Transverse colon (tissue), 3 donors: ENCODE results near the gene LYSMD1.

Experiments used
- EP300 ChIP-seq: sonication (generic); formaldehyde crosslinking; IDR thresholded peaks from one replicate; pipeline ENCODE4 v1.6.1; 2017; ENCODE audit warnings: antibody characterized with exemption, low read depth
- POLR2A ChIP-seq: fragments of 450-650 bp; IDR thresholded peaks from one replicate; pipeline ENCODE4 v1.6.1; 2016; ENCODE audit warnings: antibody characterized with exemption, mild to moderate bottlenecking, moderate library complexity
- POLR2AphosphoS5 ChIP-seq, 3 donors: sonication (generic); formaldehyde crosslinking; IDR thresholded peaks; one replicate each; pipeline ENCODE4 v1.6.1; 2016; ENCODE audit warnings: antibody characterized with exemption in 3 of 3

- TF ChIP-seq POLR2AphosphoS5 (IDR thresholded peaks at IDR 0.05) (no peak), EP300 (no peak), POLR2A (no peak)
These were observed 30.7 kb downstream of the LYSMD1 start for GRCh38 chr1:151134991-151135390.
